ENCODE results near the gene SLC29A1. TPM values are rescaled to one million over a fixed set of nuclear protein-coding genes. Genes with fewer than 3 reads are reported as not detected.

SLC29A1 gene
- polyA plus RNA-seq, 1 experiment, result 34.1 TPM

GRCh38 chr6:44271914-44272313 is 48.5 kb downstream of the SLC29A1 start:
- no peaks in the 10 kb centered on the region for H3K36me3 ChIP-seq (ENCODE audit: control insufficient read depth, insufficient read depth, low read length)
- H3K27me3 ChIP-seq (ENCODE audit: control insufficient read depth, insufficient read depth, low read length), result peaks cover 42% of the 10 kb centered on the region
- POLR2A ChIA-PET, result no interaction called here
- DNase-seq (ENCODE audit: low read depth), result no peak
- CTCF ChIA-PET, result interaction anchor here (0.6 to 8.7 kb wide), 2 partner anchors 64 to 1173 kb away, joined by 3 to 138 read pairs; no protein-coding TSS in a partner anchor
- TF ChIP-seq CTCF (IDR thresholded peaks at IDR 0.05; ENCODE audit: insufficient read depth, low read depth, low read length), result no peak
- no peak overlapping the region for H3K4me3 ChIP-seq (ENCODE audit: low read depth, low read length)

- POLR2A ChIA-PET, result no interaction called here
These were observed 49.1 kb downstream of the SLC29A1 start for GRCh38 chr6:44272529-44272928.

GRCh38 chr6:44272999-44273566 is 49.7 kb downstream of the SLC29A1 start:
- DNase-seq (ENCODE audit: low read depth), result no peak
- POLR2A ChIA-PET, result no interaction called here
- Histone ChIP-seq H3K4me3 (ENCODE audit: low read depth, low read length) (no peak overlapping the region), H3K36me3 (ENCODE audit: control insufficient read depth, insufficient read depth, low read length) (no peaks in the 10 kb centered on the region), H3K27me3 (ENCODE audit: control insufficient read depth, insufficient read depth, low read length) (peaks cover 43% of the 10 kb centered on the region)
- CTCF ChIA-PET, result no interaction called here
- no peak for TF ChIP-seq CTCF (IDR thresholded peaks at IDR 0.05; ENCODE audit: insufficient read depth, low read depth, low read length)

More at GRCh38 chr6:44272529-44272928, 49.1 kb downstream of the SLC29A1 start:
- CTCF ChIA-PET, result interaction anchor here (8.7 kb wide), 1 partner anchor 63 kb away, joined by 138 read pairs; no protein-coding TSS in a partner anchor
- peaks cover 43% of the 10 kb centered on the region for H3K27me3 ChIP-seq (ENCODE audit: control insufficient read depth, insufficient read depth, low read length)
- TF ChIP-seq CTCF (IDR thresholded peaks at IDR 0.05; ENCODE audit: insufficient read depth, low read depth, low read length), result no peak
- H3K4me3 ChIP-seq (ENCODE audit: low read depth, low read length), result no peak overlapping the region
- no peak for DNase-seq (ENCODE audit: low read depth)
- H3K36me3 ChIP-seq (ENCODE audit: control insufficient read depth, insufficient read depth, low read length), result no peaks in the 10 kb centered on the region

- H3K27me3 ChIP-seq (ENCODE audit: control insufficient read depth, insufficient read depth, low read length), result peaks cover 38% of the 10 kb centered on the region
- no peak for TF ChIP-seq CTCF (IDR thresholded peaks at IDR 0.05; ENCODE audit: insufficient read depth, low read depth, low read length)
- ChIA-PET POLR2A (no interaction called here), CTCF (no interaction called here)
- no peak for DNase-seq (ENCODE audit: low read depth)
- no peaks in the 10 kb centered on the region for H3K36me3 ChIP-seq (ENCODE audit: control insufficient read depth, insufficient read depth, low read length)
- H3K4me3 ChIP-seq (ENCODE audit: low read depth, low read length), result no peak overlapping the region
These were observed 50.2 kb downstream of the SLC29A1 start for GRCh38 chr6:44273617-44274016.

GRCh38 chr6:44275271-44275748 is 51.9 kb downstream of the SLC29A1 start:
- H3K36me3 ChIP-seq (ENCODE audit: control insufficient read depth, insufficient read depth, low read length), result no peaks in the 10 kb centered on the region
- POLR2A ChIA-PET, result no interaction called here
- no peak for DNase-seq (ENCODE audit: low read depth)
- no peak overlapping the region for H3K4me3 ChIP-seq (ENCODE audit: low read depth, low read length)
- H3K27me3 ChIP-seq (ENCODE audit: control insufficient read depth, insufficient read depth, low read length), result peaks cover 25% of the 10 kb centered on the region
- no peak for TF ChIP-seq CTCF (IDR thresholded peaks at IDR 0.05; ENCODE audit: insufficient read depth, low read depth, low read length)
- CTCF ChIA-PET, result interaction anchor here (0.7 to 1.5 kb wide), 3 partner anchors 26 to 63 kb away, joined by 3 to 5 read pairs (median 3); partner anchors contain the start of gene AARS2

All from BJ (cell line).